Measurements from ENCODE around the gene FNIP1. TPM values are rescaled to one million over a fixed set of nuclear protein-coding genes. Genes with fewer than 3 reads are reported as not detected.
A peak's percentile ranks its signal among the peaks of the same experiment; 100 is the strongest.

FNIP1 gene
- total and polyA plus RNA-seq, 2 of the 8 experiments (the other 6 are each of a cell fraction or from before 2014, with no cell fraction given): 3.5 to 17.3 TPM

- Histone ChIP-seq H3K36me3 (ENCODE audit: control insufficient read depth in 2 of 4, insufficient read depth in 4 of 4, low read length in 3 of 4) (peaks cover 0 to under 1% (median 0%) of the 10 kb centered on the region in 4 experiments; a peak in 1 of 8 replicates), H3K23ac (ENCODE audit: insufficient read length) (no peak overlapping the region), H3K14ac (ENCODE audit: insufficient read length) (no peak overlapping the region), H3K9ac (replicated peaks in 1 of 4; ENCODE audit: extremely low read depth in 1 of 4, low read depth in 3 of 4, low read length in 3 of 4) (no peak overlapping the region), H4K5ac (ENCODE audit: insufficient read length, low read depth, low read length) (no peak overlapping the region), H3K23me2 (ENCODE audit: low read depth, low read length) (no peaks in the 10 kb centered on the region), H3K27me3 (replicated peaks in 1 of 4; ENCODE audit: control insufficient read depth in 3 of 4, extremely low read depth in 1 of 4, insufficient read depth in 3 of 4, low read length in 3 of 4) (no peaks in the 10 kb centered on the region), H3K79me2 (ENCODE audit: control insufficient read depth in 1 of 2, insufficient read depth in 2 of 2, low read length in 2 of 2) (peaks cover 4 to 91% of the 10 kb centered on the region in 2 experiments), H3K56ac (replicated peaks; ENCODE audit: insufficient read length, low read depth, low read length) (no peak overlapping the region), H3K9me3 (ENCODE audit: insufficient read depth in 2 of 2, low read depth in 1 of 2, low read length in 1 of 2) (no peaks in the 10 kb centered on the region), H2BK5ac (ENCODE audit: low read depth, low read length) (no peak overlapping the region), H3K4ac (replicated peaks; ENCODE audit: insufficient read length, low read depth, low read length) (no peak overlapping the region), H3K4me1 (replicated peaks in 1 of 4; ENCODE audit: control insufficient read depth in 3 of 4, insufficient read depth in 4 of 4, low read length in 3 of 4) (peaks cover 0 to 5% (median 1%) of the 10 kb centered on the region in 4 experiments; a peak in 2 of 7 replicates), H2AFZ (ENCODE audit: low read length) (no peak overlapping the region), H3K4me3 (ENCODE audit: extremely low read depth in 1 of 4, insufficient read depth in 2 of 4, low read depth in 3 of 4, low read length in 4 of 4) (no peak overlapping the region), H4K20me1 (replicated peaks in 1 of 2; ENCODE audit: control insufficient read depth in 1 of 2, insufficient read depth in 2 of 2, low read length in 2 of 2) (peaks cover 5 to 6% of the 10 kb centered on the region in 2 experiments), H3K27ac (ENCODE audit: low read depth, low read length) (no peak overlapping the region), H2AK5ac (ENCODE audit: low read depth, low read length) (no peak overlapping the region; the same call in 1 of the 2 replicates), H2BK15ac (ENCODE audit: low read length) (no peak overlapping the region), H4K91ac (replicated peaks; ENCODE audit: insufficient read length, low read length) (no peak overlapping the region), H3K4me2 (ENCODE audit: insufficient read depth in 1 of 2, low read depth in 2 of 2, low read length in 2 of 2) (no peak overlapping the region), H3K18ac (ENCODE audit: extremely low read depth, low read length) (peak overlapping the region; percentile 10; the same call in 1 of the 2 replicates), H2BK20ac (ENCODE audit: low read length) (no peak overlapping the region), H2BK12ac (ENCODE audit: low read depth, low read length) (no peak overlapping the region), H3K79me1 (ENCODE audit: low read depth, low read length) (peaks cover 7% of the 10 kb centered on the region), H2BK120ac (replicated peaks; ENCODE audit: low read depth, low read length) (no peak overlapping the region), H4K8ac (ENCODE audit: extremely low read depth, insufficient read depth, low read length) (no peak overlapping the region)
- TF ChIP-seq CHD2 (IDR thresholded peaks at IDR 0.05; ENCODE audit: low read length) (no peak), CEBPB (IDR thresholded peaks at IDR 0.05; ENCODE audit: low read depth, low read length) (no peak), MAFK (IDR thresholded peaks at IDR 0.05; ENCODE audit: low read depth, low read length) (0 out of 2 replicates have a peak, but pooled peaks have one; percentile 19)
- CTCF ChIA-PET (ENCODE audit: partially characterized antibody): interaction anchor here (1.0 kb wide), 1 partner anchor 12 kb away, joined by 3 read pairs; no protein-coding TSS in a partner anchor
- WGBS, 2 experiments (ENCODE audit: extremely low coverage in 1 of 2, insufficient coverage in 1 of 2, insufficient read length in 1 of 2, insufficient replicate concordance in 2 of 2, low coverage in 1 of 2, low lambda C conversion rate in 2 of 2, missing lambda C conversion rate in 1 of 2): 80% methylated on average over 5 of the region's 5 CpGs; no CpG with 5 or more reads in 1 of the 2 experiments
- FAIRE-seq (no peak), DNase-seq (ENCODE audit: low read depth in 1 of 2, low spot score in 2 of 2) (no peak)
- POLR2A ChIA-PET (ENCODE audit: partially characterized antibody): no interaction called here
These were observed 188.2 kb downstream of the FNIP1 start for GRCh38 chr5:131608597-131608996.
